A549 treated with CORT108297 at 1 μM for 4 hours (cell line): ENCODE measurements around the gene LRRC46. TPM values are rescaled to one million over a fixed set of nuclear protein-coding genes. Genes with fewer than 3 reads are reported as not detected.

Source experiments
- total RNA-seq: library from RNA; stranded (reverse); fragments of 200-300 nt; extraction: Qiagen RNA extraction; gene quantifications from 5 replicates; pipeline ENCODE4 v1.2.3, GENCODE V29; 2022

LRRC46 gene, protein sequence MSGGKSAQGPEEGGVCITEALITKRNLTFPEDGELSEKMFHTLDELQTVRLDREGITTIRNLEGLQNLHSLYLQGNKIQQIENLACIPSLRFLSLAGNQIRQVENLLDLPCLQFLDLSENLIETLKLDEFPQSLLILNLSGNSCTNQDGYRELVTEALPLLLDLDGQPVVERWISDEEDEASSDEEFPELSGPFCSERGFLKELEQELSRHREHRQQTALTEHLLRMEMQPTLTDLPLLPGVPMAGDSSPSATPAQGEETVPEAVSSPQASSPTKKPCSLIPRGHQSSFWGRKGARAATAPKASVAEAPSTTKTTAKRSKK
- 2.7 to 4.0 TPM (median 3.5 TPM) in 5 replicates for total RNA-seq

DNA sequence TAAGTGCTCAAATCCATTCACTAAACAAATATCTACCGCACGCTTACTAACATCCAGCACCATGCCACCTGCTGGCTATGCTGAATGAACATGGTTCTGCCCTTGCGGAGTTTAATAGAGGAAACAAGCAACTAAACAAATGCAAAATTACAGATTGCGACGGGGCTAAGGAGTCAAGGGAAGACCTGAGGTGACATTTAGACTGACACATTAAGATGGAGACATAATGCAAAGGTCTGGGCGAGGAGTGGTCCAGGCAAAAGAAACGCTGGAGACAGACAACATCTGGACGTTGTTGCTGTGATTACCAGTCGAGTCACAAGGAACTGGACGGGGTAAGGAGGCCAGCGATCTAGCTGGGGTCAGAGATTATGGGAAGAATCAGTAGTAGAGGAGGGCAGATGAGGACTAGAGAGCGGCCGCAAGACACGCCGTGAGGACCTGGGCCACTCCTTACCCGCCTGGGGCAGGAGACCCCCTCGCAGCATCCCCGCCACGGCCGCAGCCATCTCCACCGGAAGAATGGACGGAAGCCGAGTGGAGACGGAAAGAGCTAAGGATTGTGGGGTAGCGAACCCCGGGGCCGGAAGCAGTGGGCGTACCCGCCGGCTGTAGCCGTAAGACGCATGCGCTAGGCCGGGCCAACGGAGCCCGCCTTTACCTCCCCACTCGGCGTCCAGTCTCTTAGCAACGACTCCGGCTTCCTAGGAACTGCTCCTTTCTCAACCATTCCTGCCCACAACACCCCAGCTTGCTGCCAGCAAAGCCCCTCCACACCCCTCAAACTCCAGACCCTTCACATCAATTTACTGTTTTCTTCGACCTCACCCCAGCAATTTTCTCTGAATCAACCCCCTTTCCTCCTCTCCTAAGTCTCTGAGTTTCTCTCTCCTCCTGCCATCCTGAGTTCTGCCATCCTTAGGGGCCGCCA lies at the start of gene LRRC46, which contains the start of gene MRPL10:
Gene LRRC46, plus strand, starts transcription at position 668 of the 931 bp plus-strand sequence. CDS start 320 bp downstream, outside the sequence.
Gene MRPL10, minus strand, starts transcription at position 539 of the 931 bp plus-strand sequence. Its CDS starts 30 bp downstream, at position 509.

DNA sequence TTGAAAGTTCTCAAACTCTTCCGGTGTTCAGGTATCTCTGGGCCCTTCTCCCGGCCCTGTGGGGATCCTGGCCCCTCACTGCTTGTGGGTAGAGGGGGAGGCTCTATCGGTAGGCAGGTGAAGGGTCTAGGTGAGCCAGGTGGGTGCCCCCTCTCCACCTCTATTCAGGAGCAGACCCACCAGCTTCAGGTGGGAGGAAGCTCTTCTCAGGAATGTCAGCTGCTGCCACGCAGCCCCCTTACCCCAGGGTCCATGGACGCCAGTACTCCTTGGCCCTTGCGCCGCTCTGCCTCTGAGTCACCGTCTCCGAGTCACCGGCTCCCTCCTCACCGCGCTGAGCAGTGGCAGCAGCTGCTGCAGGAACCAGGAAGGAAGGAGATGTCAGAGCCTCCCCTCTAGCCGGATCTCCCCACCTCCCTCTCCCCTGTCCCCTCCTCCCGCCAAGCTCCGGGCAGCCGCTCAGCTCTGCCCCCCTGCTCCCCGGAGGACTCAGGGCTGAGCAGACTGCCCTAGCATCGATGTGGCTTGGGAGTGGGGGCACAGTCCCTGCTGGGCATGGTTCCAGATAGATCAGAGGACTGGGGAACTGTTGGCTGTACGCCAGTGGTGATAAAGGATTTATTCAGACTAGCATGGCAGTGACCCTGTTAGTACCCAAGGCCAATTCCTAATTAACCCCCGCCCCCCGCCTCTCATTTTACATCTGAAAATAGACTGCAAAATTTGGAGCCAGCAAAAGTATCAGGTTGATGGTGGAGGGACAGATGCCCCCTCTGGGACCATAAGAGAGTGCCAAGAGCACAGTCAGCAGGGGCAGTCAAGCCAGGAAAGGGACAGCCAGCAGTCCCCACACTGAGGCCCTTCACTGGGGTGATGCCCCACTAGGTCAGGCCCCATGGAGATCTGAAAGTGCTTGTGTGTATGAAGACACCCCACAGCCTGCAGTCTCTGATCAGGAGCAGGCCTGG lies 9.8 kb upstream of the LRRC46 start, which contains the start of gene OSBPL7:
Gene OSBPL7, minus strand, starts transcription at position 371 of the 968 bp plus-strand sequence. CDS start 1,516 bp downstream, outside the sequence.

DNA sequence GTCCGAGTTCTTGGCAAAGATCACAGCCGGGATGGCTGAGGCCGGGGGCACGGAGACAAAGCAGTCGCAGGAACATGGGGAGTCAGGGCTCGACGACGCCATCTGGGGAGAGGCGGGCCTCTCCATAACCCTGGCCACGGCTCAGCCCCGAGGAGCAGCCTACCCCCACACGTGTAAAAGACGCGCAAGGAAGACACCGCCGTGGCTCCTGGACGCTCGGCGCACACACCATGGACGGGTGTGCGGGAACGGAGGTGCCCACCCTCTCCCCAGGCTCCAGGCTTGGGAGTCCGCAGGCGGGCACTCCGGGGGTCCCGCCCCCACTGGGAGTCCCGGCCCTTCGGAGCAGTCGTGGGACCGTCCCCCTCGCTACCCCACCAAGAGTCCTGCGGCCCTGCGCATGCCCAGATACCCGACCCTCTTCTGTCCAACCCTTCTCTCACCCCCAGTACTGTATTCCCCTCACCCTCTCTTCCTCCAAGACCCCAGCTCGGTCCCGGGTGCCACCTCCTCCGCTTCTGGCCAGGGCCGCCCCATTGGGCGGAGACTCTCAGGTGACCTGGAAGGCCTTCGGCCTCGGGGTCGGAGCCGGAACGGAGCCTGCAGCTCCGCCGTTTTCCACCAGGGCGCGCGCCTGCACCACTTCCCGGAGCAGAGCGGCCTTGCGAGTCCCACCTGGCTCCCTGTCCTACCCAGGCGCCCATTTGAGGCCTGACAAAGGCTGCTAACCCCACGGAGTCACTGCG lies 9.4 kb downstream of the LRRC46 start, which contains the start of gene SCRN2:
Gene SCRN2, minus strand, starts transcription at position 532 of the 746 bp plus-strand sequence. Its CDS starts 430 bp downstream, at position 102.

DNA sequence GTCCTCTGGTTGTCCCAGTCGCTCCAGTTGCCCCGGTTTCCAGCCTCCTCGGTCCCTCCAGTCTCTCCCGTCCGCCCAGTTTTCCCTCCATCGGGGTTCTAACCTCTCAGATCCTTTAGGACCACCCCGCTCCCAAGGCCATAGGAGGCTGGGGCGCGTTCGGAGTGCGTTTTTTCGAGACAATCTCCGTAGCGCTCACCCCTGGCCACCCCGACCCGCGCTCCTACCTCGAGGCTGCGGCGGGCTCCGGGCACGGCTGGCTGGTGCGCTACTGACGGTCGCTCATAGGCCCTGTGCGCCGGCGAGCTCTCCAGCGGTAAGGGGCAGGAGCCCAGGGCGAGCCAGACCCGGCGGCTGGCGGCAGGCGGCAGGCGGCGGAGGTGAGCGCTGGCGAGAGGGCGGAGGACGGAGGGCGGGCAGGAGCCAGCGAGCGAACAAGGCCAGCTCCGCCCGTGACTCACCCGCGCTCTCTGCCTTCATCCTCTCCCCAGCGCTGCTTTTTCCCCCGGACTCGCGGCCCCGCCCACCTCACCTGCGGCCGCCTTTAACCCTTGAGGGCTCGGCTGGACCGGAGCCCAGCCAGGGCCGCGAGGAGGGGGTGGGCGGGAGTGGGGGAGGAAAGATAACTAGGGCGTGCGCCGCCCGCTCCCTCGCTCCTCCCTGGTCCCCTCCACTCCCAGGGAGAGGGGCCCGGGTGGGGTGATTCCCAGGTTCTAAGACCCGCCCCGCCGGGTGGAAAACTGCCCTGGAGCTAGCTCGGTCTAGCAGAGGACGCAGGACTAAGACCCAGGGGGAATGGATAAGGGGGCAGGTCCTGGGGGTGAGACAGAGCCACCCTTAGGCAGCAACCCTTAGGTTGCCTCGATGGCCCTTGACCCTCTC lies 19.5 kb downstream of the LRRC46 start, which contains the start of gene SP6:
Gene SP6, minus strand, starts transcription at position 472 of the 882 bp plus-strand sequence. CDS start 2,734 bp downstream, outside the sequence.

Other genes with a start within 250 kb of the LRRC46 start
- 266 to 415 TPM (median 309 TPM) in 5 replicates for gene KPNB1, start 181.8 kb upstream of the LRRC46 start, total RNA-seq
- gene TBKBP1, start 137.5 kb upstream of the LRRC46 start, total RNA-seq: 4.4 to 7.2 TPM (median 6.5 TPM) in 5 replicates
- gene TBX21, start 98.4 kb upstream of the LRRC46 start, total RNA-seq: 0.04 to 0.15 TPM (median 0.09 TPM) in 5 replicates
- gene OSBPL7, start 9.9 kb upstream of the LRRC46 start, total RNA-seq: 7.8 to 12.0 TPM (median 11.4 TPM) in 5 replicates
- gene MRPL10, start 129 bp upstream of the LRRC46 start, total RNA-seq: 91.8 to 103 TPM (median 93.0 TPM) in 5 replicates
- gene SCRN2, start 9.6 kb downstream of the LRRC46 start, total RNA-seq: 28.6 to 41.2 TPM (median 40.4 TPM) in 5 replicates
- gene SP6, start 19.5 kb downstream of the LRRC46 start, total RNA-seq: 2.2 to 3.4 TPM (median 2.8 TPM) in 5 replicates
- 14.9 to 20.1 TPM (median 17.4 TPM) in 5 replicates for gene SP2, start 64.6 kb downstream of the LRRC46 start, total RNA-seq
- gene PNPO, start 109.9 kb downstream of the LRRC46 start, total RNA-seq: 20.0 to 24.1 TPM (median 20.7 TPM) in 5 replicates
- gene PRR15L, start 126.2 kb downstream of the LRRC46 start, total RNA-seq: 0.39 to 0.75 TPM (median 0.54 TPM) in 5 replicates
- 101 to 121 TPM (median 105 TPM) in 5 replicates for gene CDK5RAP3, start 139.4 kb downstream of the LRRC46 start, total RNA-seq
- gene COPZ2, start 206.1 kb downstream of the LRRC46 start, total RNA-seq: 11.2 to 19.9 TPM (median 16.7 TPM) in 5 replicates
- 98.3 to 121 TPM (median 115 TPM) in 5 replicates for gene NFE2L1, start 216.7 kb downstream of the LRRC46 start, total RNA-seq